GM19455 (cell line): Measurements from ENCODE around the gene PLAGL1.
"Not testable (repeated sequence)": the region's sequence is repeated elsewhere in the genome, so short reads cannot be mapped to it uniquely, and the experiment has no call there.

Experiments used
- ATAC-seq: cut with Tn5 transposase; IDR thresholded peaks from one replicate; pipeline ENCODE4 v1.9.1; 2021; ENCODE audit not compliant: unreplicated experiment

Gene PLAGL1

DNA sequence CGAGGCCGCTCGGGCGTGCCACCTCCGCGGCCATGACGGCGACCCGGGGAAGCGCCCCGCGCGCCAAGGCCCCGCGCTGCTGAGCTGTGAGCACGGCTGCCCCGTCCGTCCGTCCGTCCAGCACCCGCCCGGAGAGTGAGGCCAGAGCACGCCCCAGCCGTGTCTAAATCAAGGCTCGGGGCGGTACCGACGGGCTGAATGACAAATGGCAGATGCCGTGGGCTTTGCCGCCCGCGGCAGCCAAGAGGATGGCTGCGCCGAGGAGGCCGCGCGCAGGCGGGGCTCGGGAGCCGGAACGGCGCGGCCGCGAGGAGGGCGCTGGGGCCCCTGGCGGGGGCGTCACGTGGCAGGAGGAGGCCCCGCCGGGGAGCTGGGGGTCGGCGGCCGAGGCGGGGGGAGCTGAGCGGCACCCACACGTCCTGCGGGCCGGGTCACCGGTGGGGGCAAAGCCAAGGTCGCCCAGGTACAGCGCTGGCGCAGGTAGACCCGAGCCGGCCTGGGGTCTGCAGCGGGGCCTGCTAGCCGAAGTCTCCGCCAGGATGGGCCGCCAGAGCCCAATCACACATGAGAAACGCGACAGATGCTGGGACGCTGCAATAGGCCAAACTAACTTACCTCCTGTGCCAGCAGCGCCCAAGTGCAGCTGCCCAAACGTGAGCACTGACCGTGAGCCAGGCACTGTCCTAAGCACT, at the start of gene PLAGL1:
TSS of gene PLAGL1 (minus strand) at position 140 of the 692 bp plus-strand sequence. CDS start 60,123 bp downstream, outside the sequence.
- peak; percentile 68 for ATAC-seq

- ATAC-seq: peak; percentile 84
Observed at GRCh38 chr6:144055121-144055931, 47.3 kb upstream of the PLAGL1 start.

DNA sequence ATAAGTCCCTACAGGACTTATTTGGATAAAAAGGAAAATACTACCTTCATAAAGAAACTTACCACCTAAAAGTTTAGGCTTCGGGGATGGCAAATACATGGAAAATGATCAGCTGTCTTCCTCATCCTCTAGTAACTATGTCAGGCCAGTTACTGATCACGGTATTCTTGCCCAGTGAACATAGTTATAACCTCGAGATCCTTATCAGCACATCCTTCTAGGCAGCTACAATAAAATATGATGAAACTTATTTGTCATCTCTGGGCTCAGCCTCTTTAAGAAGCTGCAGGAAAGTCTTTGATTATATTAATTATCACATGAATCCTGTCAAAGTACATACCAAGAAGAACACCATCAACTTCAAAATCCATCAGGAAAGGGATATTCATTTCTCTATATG, 45.5 kb upstream of the PLAGL1 start:
- ATAC-seq: no peak

DNA sequence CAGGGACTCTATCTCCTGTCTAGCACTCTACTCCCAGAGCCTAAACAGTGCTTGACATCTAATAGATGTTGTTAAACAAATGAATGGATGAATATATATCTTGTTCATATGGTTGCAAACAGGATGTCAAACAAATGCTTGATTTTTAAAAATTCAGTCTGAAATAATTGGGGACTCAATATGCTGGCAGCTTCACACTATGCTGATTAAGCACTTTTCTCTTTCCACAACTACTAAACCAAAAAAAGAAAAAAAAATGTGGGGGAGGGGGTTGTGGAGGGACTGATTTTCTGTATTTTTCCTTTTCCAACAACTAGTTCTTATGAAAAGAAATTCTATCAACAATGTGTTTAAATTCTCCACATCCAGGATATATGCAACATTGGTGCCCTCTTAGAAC, 44.4 kb upstream of the PLAGL1 start:
- ATAC-seq: no peak

- ATAC-seq: no peak
Observed at GRCh38 chr6:144049386-144049785, 41.3 kb upstream of the PLAGL1 start.

DNA sequence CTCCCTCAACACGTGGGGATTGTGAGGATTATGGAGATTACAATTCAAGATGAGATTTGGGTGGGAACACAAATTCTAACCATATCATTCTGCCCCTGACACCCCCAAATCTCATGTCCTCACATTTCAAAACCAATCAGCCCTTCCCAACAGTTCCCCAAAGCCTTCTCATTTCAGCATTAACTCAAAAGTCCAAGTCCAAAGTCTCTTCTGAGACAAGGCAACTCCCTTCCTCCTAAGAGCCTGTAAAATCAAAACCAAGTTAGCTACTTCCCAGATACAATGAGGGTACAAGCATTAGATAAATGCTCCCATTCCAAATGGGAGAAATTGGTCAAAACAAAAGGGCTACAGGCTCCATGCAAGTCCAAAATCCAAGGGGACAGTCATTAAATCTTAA, 39.6 kb upstream of the PLAGL1 start:
- no peak for ATAC-seq

- not testable (repeated sequence) for ATAC-seq
Observed at GRCh38 chr6:144046672-144047071, 38.6 kb upstream of the PLAGL1 start.

DNA sequence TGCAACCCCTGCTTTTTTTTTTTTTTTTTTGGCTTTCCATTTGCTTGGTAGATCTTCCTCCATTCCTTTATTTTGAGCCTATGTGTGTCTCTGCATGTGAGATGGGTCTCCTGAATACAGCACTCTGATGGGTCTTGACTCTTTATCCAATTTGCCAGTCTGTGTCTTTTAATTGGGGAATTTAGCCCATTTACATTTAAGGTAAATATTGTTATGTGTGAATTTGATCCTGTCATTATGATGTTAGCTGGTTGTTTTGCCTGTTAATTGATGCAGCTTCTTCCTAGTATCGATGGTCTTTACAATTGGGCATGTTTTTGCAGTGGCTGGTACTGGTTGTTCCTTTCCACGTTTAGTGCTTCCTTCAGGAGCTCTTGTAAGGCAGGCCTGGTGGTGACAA, 36.9 kb upstream of the PLAGL1 start:
- ATAC-seq: not testable (repeated sequence)

- ATAC-seq: no peak
Observed at GRCh38 chr6:144036835-144037195, 28.8 kb upstream of the PLAGL1 start.

GRCh38 chr6:144036064-144036834, 28.2 kb upstream of the PLAGL1 start:
- ATAC-seq: peak; percentile 65

- ATAC-seq: no peak
Observed at GRCh38 chr6:144035416-144035815, 27.4 kb upstream of the PLAGL1 start.

DNA sequence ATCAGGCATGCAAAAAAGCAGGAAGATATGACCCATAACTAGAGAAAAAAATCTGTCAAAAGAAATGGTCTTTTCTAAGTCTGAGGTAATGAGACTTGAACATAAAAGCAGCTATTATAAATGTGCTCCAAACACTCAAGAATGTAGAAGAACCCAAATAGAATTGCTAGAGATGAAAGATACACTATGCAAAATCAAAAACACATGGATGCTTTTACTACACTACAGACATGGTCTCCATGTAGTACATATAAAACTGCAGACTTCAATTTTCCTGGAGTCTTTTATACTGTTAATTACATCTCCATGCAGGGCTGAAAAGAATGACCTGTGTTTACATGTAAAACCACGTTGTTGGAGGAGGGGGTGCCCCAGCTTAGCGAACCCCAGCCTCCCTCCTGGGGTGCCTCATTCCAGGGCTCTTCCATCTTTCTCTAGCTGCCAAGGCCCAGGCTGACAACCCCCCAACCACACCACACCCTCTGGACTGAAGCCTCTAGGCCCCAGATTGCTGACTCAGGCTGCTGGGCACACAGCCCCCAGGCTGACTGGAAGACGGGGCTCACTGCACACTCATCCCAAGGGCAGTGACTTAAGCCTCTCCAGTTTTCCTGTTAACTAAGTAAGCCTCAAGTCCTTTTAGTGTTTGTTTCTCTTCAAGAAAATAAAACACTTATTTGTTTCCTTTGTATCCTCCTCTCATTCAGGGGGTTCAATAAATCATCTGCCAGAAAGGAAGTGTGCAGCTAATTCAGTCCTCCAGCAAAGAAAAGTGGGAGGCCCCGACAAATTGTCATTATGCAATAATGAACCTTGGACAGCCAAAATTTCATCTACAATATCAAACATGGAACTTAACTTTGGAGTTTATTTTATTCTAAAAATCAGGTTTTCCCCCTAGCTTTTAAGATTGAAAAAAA, 26.0 kb upstream of the PLAGL1 start:
- ATAC-seq: no peak

GRCh38 chr6:144029452-144029851, 21.4 kb upstream of the PLAGL1 start:
- no peak for ATAC-seq

DNA sequence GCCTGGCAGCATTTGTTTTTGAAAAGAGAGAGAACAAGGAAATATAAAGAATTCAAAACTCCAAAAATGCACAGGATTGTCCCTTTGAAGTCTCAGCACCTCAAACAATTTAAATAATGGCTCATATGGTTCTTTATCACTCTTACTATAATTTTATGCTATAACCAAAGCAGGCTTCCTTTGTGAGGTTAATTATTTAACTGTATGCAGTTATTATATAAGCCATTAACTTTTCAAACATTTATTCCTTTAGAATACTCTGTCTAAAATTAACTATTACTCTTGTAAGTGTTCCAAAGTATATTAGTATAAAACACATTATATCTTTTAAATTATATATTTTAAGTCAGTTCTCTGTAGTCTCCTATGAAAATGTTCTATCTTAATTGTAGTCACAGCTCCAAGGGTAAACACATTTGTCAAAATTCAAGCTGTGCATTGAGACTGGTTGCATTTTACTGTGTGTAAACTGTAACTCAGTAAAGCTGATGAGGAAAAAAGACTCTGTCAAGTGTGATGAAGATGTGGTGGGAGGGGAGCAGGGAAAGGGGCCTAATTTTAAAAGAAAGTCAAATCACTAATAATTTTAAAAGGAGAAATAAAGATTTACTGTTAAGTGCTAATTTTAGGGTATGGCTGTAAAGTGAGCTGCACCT, 20.0 kb upstream of the PLAGL1 start:
- no peak for ATAC-seq

DNA sequence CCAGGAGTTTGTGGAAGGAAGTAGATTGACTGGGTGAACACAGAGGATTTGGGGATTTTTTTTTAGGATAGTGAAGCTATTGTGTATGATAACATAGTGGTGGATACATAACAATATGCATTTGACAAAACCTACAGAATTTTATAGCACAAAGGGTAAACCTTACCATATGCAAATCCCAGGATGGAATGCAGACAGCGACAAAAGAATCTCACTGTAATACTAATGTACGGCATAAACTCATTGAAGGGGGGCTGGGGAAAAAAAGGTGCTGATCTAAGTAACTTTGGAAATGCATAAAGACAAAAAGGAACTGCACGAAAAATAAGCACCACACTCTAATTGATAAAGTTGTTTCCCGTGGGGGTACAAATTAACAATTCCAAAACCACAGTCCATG, 15.2 kb upstream of the PLAGL1 start:
- ATAC-seq: no peak

DNA sequence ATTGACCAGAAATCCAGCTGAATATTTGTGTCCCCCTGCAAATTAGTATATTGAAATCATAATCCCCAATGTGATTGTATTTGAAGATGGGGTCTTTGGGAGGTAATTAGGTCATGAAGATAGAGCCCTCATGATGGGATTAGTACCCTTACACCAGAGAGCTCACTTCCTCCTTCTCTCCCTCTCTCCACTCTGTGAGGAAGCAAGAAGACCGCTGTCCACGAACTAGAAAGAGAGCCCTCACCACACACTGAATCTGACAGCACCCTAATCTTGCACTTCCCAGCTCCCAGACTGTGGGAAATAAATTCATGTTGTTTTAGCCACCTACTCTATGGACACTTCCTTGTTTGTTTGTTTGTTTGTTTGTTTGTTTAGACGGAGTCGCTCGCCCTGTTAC, 11.9 kb upstream of the PLAGL1 start:
- ATAC-seq: no peak

DNA sequence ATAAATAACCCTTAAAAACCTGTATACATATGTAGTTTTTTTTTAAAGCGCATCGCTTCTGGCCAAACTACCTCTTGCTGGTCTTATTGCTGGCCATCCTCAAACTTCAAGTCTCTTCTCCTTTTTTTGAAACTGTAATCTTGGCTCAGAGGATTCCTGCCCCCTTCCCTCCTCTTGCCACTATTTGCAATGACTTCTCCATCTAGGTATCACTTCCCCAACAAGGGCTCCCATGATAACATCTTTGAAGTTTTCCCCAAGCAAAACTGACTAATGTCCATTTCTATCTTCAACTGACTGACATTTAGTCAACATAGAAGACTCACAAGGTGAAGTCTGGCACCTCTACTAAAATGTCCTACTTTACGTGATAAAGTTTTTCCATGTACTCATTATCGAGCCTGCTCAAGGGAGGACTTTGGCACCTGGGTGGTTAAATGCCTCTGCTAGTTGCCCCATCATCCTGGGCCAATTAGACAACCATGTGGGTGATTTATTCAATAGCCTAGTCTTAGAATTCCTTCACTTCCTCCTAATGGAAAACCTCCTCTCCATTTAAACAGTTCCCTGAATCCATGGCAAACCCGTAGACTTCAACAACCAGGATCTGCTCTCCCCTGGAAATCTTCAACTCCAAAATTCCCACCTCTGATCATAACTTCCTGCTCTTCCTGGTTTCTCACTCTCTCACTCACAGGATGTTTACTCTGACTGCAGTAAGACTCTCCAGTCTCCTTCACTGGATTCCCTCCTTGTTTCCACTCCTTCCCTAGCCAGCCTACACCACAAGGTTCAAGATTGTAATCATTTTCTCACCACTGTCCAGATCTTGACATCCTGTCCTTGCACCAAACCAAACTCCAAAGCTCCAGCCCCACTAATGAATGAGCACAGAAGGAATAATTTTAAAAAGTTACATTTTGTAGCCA, 9.4 kb upstream of the PLAGL1 start:
- ATAC-seq: no peak

GRCh38 chr6:144013486-144013909, 5.4 kb upstream of the PLAGL1 start:
- no peak for ATAC-seq

DNA sequence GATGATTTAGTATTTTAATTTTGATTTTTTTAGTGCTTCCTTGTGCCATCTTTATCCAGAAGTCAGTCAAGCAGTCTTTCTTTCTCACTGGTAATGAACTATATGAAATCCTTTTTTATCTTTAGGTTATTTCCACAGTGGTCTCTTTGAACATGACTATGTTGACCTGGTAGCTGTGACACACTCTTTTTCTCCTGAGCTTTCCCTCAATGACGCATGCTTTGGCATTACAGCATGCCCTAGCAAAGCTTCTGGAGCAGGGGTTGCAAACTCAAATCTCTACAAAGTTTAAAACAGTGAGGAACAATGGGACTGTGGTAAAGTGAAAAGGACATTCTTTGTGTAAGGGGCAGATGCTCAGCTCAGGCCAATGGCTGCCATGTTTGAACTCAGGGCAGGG, 4.5 kb upstream of the PLAGL1 start:
- no peak for ATAC-seq
